GM19468 (cell line): ENCODE data around the gene CWF19L2.

ENCODE experiments used
- ATAC-seq: cut with Tn5 transposase; IDR thresholded peaks from one replicate; pipeline ENCODE4 v1.9.1; 2021; ENCODE audit warnings: mild to moderate bottlenecking, moderate library complexity, moderate number of reproducible peaks; ENCODE audit not compliant: unreplicated experiment; ENCODE audit errors: extremely low read depth

CWF19L2 gene

GRCh38 chr11:107329164-107329563 is 128.5 kb downstream of the CWF19L2 start:
- no peak for ATAC-seq

GRCh38 chr11:107316426-107316825 is 141.2 kb downstream of the CWF19L2 start:
- no peak for ATAC-seq

DNA sequence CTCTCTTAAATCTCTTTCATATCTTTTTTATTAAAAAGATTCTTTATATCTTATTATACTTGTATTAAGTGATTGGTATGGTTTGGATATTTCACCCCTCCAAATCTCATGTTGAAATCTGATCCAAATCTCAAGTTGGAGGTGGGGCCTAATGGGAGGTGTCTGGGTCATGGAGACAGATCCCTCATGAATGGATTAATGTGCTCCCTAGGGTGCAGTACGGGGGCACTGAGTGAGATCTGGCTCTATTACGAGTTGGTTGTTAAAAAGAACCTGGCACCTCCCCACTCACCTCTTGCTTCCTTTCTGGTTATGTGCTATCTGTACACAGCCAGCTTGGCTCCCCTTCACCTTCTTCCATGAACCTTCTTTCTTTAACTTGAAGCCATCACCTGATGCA is 149.6 kb downstream of the CWF19L2 start:
- ATAC-seq, result no peak

- no peak for ATAC-seq
Observed at GRCh38 chr11:107301878-107302277, 155.7 kb downstream of the CWF19L2 start.

DNA sequence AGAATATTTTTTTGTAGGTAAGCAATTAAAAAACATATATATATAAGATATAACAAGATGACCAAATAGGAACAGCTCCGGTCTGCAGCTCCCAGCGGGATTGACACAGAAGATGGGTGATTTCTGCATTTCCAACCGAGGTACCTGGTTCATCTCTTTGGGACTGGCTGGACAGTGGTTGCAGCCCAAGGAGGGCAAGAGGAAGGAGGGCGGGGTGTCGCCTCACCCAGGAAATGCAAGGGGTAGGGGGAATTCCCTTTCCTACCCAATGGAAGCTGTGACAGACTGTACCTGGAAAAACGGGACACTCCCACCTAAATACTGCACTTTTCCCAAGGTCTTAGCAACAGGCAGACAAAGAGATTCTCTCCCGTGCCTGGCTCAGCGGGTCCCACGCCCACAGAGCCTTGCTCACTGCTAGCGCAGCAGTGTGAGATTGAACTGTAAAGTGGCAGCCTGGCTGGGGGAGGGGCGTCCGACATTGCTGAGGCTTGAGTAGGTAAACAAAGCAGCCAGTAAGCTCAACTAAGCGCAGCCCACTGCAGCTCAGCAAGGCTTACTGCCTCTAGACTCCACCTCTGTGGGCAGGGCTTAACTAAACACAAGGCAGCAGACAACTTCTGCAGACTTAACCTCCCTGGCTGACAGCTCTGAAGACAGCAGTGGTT is 163.8 kb downstream of the CWF19L2 start:
- no peak for ATAC-seq

GRCh38 chr11:107282195-107282594 is 175.4 kb downstream of the CWF19L2 start:
- no peak for ATAC-seq
